Brain pericyte (primary cell): ENCODE results near the gene NPFF.
"Not testable (repeated sequence)": the region's sequence is repeated elsewhere in the genome, so short reads cannot be mapped to it uniquely, and the experiment has no call there.

Source experiments
- DNase-seq: peaks from one replicate; pipeline ENCODE4 v3.0.0-alpha.2; 2012; ENCODE audit warnings: low read depth, low spot score

Gene NPFF

GRCh38 chr12:53496752-53497032 is 10.6 kb downstream of the NPFF start:
- no peak for DNase-seq

GRCh38 chr12:53495903-53496751 is 11.2 kb downstream of the NPFF start:
- DNase-seq, result no peak

- DNase-seq, result no peak
These were observed 13.5 kb downstream of the NPFF start for GRCh38 chr12:53493610-53494391.

DNA sequence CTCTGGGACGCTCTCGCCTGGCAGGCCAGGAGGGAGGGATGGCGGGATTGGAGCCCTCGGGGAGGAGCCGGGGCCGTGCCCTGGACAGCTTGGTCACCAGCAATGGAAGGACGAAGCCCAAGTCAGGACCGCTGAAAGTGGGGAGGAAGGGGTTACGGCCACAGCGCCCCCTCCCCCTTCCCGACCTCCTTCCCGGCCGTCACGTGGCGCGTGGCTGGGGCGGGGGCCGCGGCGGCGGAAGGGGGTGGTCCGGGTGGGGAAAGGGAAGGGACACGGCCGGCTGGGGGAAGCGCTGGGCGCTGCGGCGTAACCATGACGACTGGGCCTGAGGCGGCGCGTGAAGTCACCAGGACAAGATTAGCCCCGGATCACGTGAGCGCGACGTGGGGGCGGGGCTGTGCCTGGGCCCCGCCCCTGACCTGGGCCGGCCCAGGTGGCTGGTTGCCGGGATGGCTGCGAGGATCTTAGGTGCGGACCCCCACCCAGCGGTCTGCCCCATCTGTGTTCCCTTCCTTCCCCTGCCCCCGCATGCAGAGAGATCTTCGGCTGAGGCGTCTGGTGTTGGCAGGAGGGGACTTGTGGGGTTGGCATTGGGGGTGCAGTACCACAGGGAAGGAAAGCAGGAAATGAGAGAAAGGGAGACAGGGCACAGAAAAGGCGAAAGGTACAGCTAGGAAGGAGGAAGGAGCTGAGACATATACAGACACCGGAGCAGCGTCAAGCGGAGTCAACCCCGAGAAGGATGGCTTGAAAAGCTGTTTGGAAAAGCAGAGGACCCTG is 14.3 kb downstream of the NPFF start:
- peak; percentile 62 for DNase-seq

GRCh38 chr12:53492188-53492587 is 15.1 kb downstream of the NPFF start:
- DNase-seq, result no peak

DNA sequence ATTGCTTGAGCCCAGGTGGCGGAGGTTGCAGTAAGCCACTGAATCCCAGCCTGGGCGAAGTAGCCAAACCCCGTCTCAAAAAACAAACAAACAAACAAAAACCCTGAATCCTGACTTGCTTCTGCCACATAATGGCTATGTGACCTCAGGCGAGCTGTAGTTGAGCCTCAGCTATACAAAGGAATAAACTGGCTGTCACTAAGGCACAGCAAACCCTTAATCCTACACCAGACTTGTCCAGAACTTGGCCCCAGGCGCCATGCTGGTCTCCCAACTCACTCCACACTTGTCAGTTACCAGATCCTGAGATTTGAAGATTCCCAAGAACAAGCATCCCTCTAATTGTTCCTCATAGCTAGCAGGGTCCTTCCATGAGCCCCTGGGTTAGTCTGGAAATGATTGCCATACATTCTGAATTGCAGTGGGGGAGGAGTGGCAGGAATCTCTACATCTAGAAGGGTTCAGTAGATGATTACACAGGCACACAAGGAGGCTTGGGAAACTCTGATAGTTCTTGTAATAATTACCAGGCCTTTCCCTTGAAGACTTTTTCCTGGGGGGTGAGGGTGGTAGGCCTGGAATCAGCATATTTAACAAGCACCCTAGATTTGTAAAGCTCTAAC is 17.9 kb downstream of the NPFF start:
- no peak for DNase-seq

- no peak for DNase-seq
These were observed 20.4 kb downstream of the NPFF start for GRCh38 chr12:53486736-53487487.

DNA sequence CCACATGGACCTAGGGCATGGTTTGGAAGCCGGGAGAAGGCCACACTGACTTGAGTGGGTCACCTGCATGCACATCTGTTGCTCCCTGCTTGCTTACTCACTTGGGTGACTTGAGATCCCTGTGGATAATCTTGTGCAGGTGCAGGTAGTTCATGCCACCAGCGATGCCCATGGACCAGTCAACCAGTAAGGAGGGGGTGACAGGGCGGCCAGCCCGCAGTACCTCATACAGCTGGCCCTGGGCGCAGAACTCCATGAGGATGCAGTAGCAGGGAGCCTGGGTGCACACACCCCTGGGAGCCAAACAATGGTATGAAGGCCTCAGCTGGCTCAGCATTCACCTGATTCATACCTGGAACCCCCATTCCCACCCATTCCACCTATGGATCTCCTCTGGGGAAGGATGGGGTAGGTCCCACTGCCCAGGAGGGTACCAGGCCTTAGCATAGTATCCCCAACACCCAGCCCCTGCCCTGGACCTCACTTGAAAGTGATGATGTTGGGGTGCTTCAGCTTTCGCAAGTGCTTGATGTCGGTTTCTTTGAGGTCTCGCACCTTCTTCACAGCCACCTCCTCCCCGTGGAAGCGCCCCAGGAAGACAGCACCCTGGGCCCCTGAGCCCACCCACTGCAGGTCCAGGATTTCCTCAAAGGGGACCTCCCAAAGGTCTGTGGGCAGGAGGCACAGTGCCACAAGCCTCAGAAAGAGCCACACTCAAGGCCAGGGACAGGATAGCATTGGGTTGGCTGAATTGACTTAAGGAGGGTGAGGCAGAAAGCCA is 21.1 kb downstream of the NPFF start:
- DNase-seq, result no peak

- no peak for DNase-seq
These were observed 22.4 kb downstream of the NPFF start for GRCh38 chr12:53484686-53485575.

- DNase-seq, result no peak
These were observed 23.3 kb downstream of the NPFF start for GRCh38 chr12:53483979-53484377.

DNA sequence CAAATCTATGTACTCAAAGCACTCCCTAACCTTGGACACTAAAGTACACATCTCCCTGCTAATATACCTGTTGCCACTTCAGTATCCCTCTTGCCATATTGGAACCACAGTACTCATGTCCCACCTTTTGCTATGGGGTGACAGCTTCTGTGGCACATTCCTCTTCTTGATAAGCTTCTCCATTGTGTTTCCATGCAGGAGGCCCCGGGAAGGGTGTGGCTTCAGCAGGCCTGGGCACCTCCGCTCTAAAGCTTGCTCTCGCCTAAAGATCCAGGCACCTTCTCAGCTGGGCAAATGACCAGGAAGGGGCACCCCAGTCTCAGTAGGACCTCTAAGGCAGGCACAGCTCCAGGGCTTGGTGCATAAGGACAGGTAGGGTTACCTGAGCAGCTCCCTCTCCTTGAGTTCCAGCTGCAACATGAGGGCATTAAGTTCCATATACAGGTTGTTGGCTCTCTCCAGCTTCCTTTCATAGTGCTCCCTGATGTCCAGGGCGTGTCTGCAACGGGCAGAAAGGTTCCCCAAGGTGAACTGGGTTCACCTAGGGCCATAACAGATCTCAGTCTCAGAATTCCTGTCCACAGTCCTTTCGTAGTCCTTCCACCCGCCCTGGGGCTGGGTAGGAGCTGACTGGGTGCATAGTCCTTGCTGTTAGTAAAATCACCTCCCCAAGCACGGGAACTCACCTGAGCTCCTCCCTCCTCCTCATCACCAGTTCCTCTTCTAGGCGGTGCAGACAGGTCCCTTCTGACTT is 23.9 kb downstream of the NPFF start:
- no peak for DNase-seq

- DNase-seq, result no peak
These were observed 24.6 kb downstream of the NPFF start for GRCh38 chr12:53482626-53483168.

- no peak for DNase-seq
These were observed 25.2 kb downstream of the NPFF start for GRCh38 chr12:53481939-53482586.

GRCh38 chr12:53481458-53481857 is 25.8 kb downstream of the NPFF start:
- DNase-seq, result not testable (repeated sequence)

GRCh38 chr12:53480491-53481442 is 26.5 kb downstream of the NPFF start:
- no peak for DNase-seq

DNA sequence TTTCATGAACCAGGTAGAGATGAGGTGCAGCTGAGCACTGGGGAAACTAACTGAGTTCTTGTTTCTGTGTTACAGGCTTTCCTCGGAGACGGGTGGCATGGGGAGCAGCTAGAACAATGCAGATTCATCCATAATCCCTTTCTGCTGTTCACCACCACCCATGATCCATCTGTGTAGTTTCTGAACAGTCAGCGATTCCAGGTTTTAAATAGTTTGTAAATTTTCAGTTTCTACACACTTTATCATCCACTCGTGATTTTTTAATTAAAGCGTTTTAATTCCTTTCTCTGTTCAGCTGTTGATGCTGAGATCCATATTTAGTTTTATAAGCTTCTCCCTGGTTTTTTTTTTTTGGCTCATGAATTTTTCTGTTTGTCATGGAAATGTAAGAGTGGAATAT is 28.0 kb downstream of the NPFF start:
- no peak for DNase-seq

DNA sequence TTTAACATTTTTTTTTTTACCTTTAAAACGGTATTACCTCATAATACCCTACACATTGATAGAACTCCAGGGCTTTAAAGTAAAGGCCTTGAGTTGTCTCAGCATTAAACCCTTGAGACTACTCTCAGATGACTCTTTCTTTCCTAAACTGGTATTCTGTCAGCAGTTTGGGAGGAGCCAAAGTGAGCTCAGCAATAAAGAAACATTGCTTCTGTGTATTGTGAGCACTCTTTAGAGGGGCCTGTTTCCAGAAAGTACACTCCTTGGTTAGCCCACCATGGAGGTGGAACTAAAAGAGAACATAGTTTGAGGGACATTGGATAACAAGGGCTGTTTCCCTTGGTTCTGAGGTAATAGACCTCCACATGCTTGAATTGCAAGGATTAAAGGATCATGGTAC is 28.4 kb downstream of the NPFF start:
- DNase-seq, result no peak
